ENCODE measurements around the gene DTD1. TPM values are rescaled to one million over a fixed set of nuclear protein-coding genes. Genes with fewer than 3 reads are reported as not detected.

DTD1 gene
- total RNA-seq, 1 experiment from 2014 or later, result 16.6 TPM

DNA sequence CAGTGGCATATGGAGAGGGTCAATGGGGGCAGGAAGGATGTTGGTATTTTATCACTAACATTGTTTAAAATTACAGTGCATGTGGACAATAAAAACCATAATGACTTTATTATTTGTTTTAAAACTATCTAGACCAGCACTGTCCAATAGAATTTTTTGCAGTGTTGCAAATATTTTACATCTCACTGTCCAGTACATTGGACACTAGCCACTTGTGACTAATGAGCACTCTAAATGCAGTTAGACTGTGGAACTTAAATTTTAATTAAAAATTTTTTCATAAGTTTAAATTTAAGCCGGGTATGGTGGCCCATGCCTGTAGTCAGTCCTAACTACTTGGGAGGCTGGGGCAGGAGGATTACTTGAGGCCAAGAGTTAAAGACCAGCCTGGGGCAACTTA lies 101.7 kb downstream of the DTD1 start:
- ChIA-PET POLR2A (ENCODE audit: low non-redundant PET) (no interaction called here), CTCF (no interaction called here)
- no peaks in the 10 kb centered on the region for H3K36me3 ChIP-seq (ENCODE audit: insufficient read depth, low read length, poor library complexity, severe bottlenecking)
- no peaks in the 10 kb centered on the region for H3K4me1 ChIP-seq (ENCODE audit: insufficient read depth, low read length, poor library complexity, severe bottlenecking)
- no peak overlapping the region for H3K4me3 ChIP-seq (ENCODE audit: low read depth, low read length, poor library complexity, severe bottlenecking)
- intact Hi-C loops (cut with micrococcal nuclease; ENCODE audit: unreplicated experiment), result no loop called here
- no peak overlapping the region for H3K27ac ChIP-seq (ENCODE audit: low read depth, low read length, poor library complexity, severe bottlenecking)
- H3K27me3 ChIP-seq (replicated peaks; ENCODE audit: insufficient read depth, low read depth, low read length, poor library complexity), result no peaks in the 10 kb centered on the region
- H3K9me3 ChIP-seq (ENCODE audit: low read depth, low read length, poor library complexity, severe bottlenecking), result no peaks in the 10 kb centered on the region
- no peak for TF ChIP-seq EZH2 (IDR thresholded peaks at IDR 0.05; ENCODE audit: borderline replicate concordance, low read depth, low read length, poor library complexity, severe bottlenecking)
- TF ChIP-seq, protein P1, sequence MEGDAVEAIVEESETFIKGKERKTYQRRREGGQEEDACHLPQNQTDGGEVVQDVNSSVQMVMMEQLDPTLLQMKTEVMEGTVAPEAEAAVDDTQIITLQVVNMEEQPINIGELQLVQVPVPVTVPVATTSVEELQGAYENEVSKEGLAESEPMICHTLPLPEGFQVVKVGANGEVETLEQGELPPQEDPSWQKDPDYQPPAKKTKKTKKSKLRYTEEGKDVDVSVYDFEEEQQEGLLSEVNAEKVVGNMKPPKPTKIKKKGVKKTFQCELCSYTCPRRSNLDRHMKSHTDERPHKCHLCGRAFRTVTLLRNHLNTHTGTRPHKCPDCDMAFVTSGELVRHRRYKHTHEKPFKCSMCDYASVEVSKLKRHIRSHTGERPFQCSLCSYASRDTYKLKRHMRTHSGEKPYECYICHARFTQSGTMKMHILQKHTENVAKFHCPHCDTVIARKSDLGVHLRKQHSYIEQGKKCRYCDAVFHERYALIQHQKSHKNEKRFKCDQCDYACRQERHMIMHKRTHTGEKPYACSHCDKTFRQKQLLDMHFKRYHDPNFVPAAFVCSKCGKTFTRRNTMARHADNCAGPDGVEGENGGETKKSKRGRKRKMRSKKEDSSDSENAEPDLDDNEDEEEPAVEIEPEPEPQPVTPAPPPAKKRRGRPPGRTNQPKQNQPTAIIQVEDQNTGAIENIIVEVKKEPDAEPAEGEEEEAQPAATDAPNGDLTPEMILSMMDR (conservative IDR thresholded peaks at IDR 0.05; ENCODE audit: low read depth, low read length), result no peak
- no TSS peak for BruUV-seq (replicated peaks)
- no peak for DNase-seq (ENCODE audit: low spot score)

DNA sequence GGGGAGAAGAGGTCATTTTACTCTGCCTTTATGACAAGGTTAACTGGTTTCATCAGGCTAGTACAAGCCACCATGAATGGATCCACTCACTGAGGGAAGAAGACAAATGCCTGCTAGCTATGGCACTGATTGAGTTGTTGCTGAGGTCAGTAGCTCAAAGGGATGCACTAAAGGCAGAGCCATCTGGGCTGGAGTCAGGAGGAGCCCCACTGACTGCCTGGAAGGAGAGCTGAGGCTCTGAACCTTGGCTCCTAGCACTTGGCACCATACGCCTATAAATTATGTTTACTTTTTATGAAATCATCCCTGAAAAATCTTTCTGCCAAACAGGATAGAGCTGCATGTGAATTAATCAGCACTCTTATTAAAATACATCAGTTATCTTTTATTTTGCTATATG lies 104.6 kb downstream of the DTD1 start:
- POLR2A ChIA-PET (ENCODE audit: low non-redundant PET), result no interaction called here
- CTCF ChIA-PET, result no interaction called here
- no peaks in the 10 kb centered on the region for H3K27me3 ChIP-seq (replicated peaks; ENCODE audit: insufficient read depth, low read depth, low read length, poor library complexity)
- H3K4me3 ChIP-seq (ENCODE audit: low read depth, low read length, poor library complexity, severe bottlenecking), result no peak overlapping the region
- no peak for DNase-seq (ENCODE audit: low spot score)
- TF ChIP-seq EZH2 (IDR thresholded peaks at IDR 0.05; ENCODE audit: borderline replicate concordance, low read depth, low read length, poor library complexity, severe bottlenecking), result no peak
- TF ChIP-seq, protein P1 (conservative IDR thresholded peaks at IDR 0.05; ENCODE audit: low read depth, low read length), result no peak
- H3K27ac ChIP-seq (ENCODE audit: low read depth, low read length, poor library complexity, severe bottlenecking), result no peak overlapping the region
- no TSS peak for BruUV-seq (replicated peaks)
- intact Hi-C loops (cut with micrococcal nuclease; ENCODE audit: unreplicated experiment), result no loop called here
- H3K4me1 ChIP-seq (ENCODE audit: insufficient read depth, low read length, poor library complexity, severe bottlenecking), result no peaks in the 10 kb centered on the region
- H3K36me3 ChIP-seq (ENCODE audit: insufficient read depth, low read length, poor library complexity, severe bottlenecking), result no peaks in the 10 kb centered on the region
- no peaks in the 10 kb centered on the region for H3K9me3 ChIP-seq (ENCODE audit: low read depth, low read length, poor library complexity, severe bottlenecking)

DNA sequence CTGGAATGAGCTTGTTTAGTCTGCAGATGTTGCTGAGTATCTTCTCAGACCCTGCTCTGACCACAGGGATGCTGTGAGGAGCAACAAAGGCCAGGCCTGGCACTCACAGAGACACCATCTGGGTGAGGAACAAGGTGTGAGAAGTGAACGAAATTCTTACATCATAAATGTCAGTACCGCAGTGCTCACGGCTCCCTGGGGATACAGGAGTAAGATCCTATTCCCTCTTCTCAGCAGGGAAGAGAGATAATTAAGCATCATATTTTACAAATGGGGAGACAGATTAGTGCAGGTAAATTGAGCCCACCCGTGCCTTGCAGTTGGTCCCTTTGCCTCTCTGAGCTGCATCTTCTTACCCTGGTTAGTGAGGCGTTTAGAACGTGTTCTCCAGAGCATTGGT lies 106.2 kb downstream of the DTD1 start:
- Histone ChIP-seq H3K27ac (ENCODE audit: low read depth, low read length, poor library complexity, severe bottlenecking) (no peak overlapping the region), H3K4me3 (ENCODE audit: low read depth, low read length, poor library complexity, severe bottlenecking) (no peak overlapping the region), H3K36me3 (ENCODE audit: insufficient read depth, low read length, poor library complexity, severe bottlenecking) (no peaks in the 10 kb centered on the region), H3K4me1 (ENCODE audit: insufficient read depth, low read length, poor library complexity, severe bottlenecking) (no peaks in the 10 kb centered on the region), H3K27me3 (replicated peaks; ENCODE audit: insufficient read depth, low read depth, low read length, poor library complexity) (no peaks in the 10 kb centered on the region), H3K9me3 (ENCODE audit: low read depth, low read length, poor library complexity, severe bottlenecking) (no peaks in the 10 kb centered on the region)
- POLR2A ChIA-PET (ENCODE audit: low non-redundant PET), result no interaction called here
- no TSS peak for BruUV-seq (replicated peaks)
- TF ChIP-seq, protein P1 (conservative IDR thresholded peaks at IDR 0.05; ENCODE audit: low read depth, low read length), result no peak
- no peak for TF ChIP-seq EZH2 (IDR thresholded peaks at IDR 0.05; ENCODE audit: borderline replicate concordance, low read depth, low read length, poor library complexity, severe bottlenecking)
- CTCF ChIA-PET, result no interaction called here
- intact Hi-C loops (cut with micrococcal nuclease; ENCODE audit: unreplicated experiment), result no loop called here
- DNase-seq (ENCODE audit: low spot score), result no peak

All from A673 (cell line).